HCT116 (cell line): ENCODE results near the gene DYRK2. TPM values are rescaled to one million over a fixed set of nuclear protein-coding genes. Genes with fewer than 3 reads are reported as not detected.

Source experiments
- ATAC-seq: fragments of 200-7000 bp; cut with Tn5 transposase; 2 replicates; pipeline ENCODE4 v1.9.1; 2020; ENCODE audit warnings: mild to moderate bottlenecking, moderate library complexity
- BruUV-seq: library from RNA; stranded (reverse); fragments of 400-500 nt; replicated peaks from 2 replicates; lab custom pipeline; 2021; lab: Mats Ljungman, UMichigan
- CTCF ChIA-PET: fragments of 300-600 bp; sonication (Branson Sonifier 250); formaldehyde crosslinking; loops from one replicate; lab custom pipeline; 2021; ENCODE audit warnings: antibody characterized with exemption; lab: Charles Lee
- POLR2A ChIA-PET: fragments of 300-600, 350-600 bp; sonication (Branson Sonifier 250); formaldehyde crosslinking; loops from one replicate; lab custom pipeline; 2021; ENCODE audit warnings: antibody characterized with exemption; lab: Charles Lee
- RAD21 ChIA-PET, 2 experiments: fragments of 300-600 bp; sonication (Branson Sonifier 250); formaldehyde crosslinking; loops; one replicate each; lab custom pipeline; 2023; ENCODE audit warnings: low total read pairs in 2 of 2; ENCODE audit not compliant: uncharacterized antibody in 2 of 2, unreplicated experiment in 2 of 2, low non-redundant PET in 1 of 2; lab: Charles Lee
- DNase-seq: peaks from one replicate; pipeline ENCODE4 v3.0.0-alpha.2; 2010; ENCODE audit warnings: low read depth, low spot score
- H2AFZ ChIP-seq: fragments of 200-600 bp; shearing (Covaris generic), sonication (generic); 2 replicates; pipeline ENCODE4 v1.6.1; 2017; ENCODE audit warnings: low read depth, mixed run types, mixed read lengths, antibody characterized with exemption, low read length; ENCODE audit not compliant: poor library complexity, severe bottlenecking
- H3K27ac ChIP-seq: 2 replicates; pipeline ENCODE4 v1.5.1; 2012; ENCODE audit warnings: low read depth, low read length
- H3K27me3 ChIP-seq: fragments of 200-600 bp; sonication (generic); 2 replicates; pipeline ENCODE4 v1.6.1; 2016; ENCODE audit warnings: mixed run types, low read length, mixed read lengths; ENCODE audit not compliant: insufficient read depth
- H3K36me3 ChIP-seq, 2 experiments: fragments of 200-500 bp in 1 of 2; fragments of 200-600 bp in 1 of 2; sonication (Bioruptor generic) in 1 of 2; sonication (generic) in 1 of 2; 2 replicates each; pipeline versions ENCODE4 v1.5.1 to v1.6.1; 2014 to 2016; ENCODE audit warnings: low read length in 2 of 2, inconsistent platforms in 1 of 2, mixed read lengths in 1 of 2, mixed run types in 1 of 2; ENCODE audit not compliant: insufficient read depth in 2 of 2, control insufficient read depth in 1 of 2
- H3K4me1 ChIP-seq, 2 experiments: fragments of 200-600 bp in 1 of 2; sonication (generic) in 1 of 2; 2 replicates each; pipeline versions ENCODE4 v1.5.1 to v1.6.1; 2012 to 2017; ENCODE audit warnings: low read length in 2 of 2, inconsistent platforms in 1 of 2, mild to moderate bottlenecking in 1 of 2, mixed read lengths in 1 of 2, mixed run types in 1 of 2, moderate library complexity in 1 of 2; ENCODE audit not compliant: insufficient read depth in 2 of 2, control insufficient read depth in 1 of 2
- H3K4me2 ChIP-seq: fragments of 200-600 bp; sonication (generic); 2 replicates; pipeline ENCODE4 v1.6.1; 2017; ENCODE audit warnings: mixed run types, low read length, mixed read lengths
- H3K4me3 ChIP-seq, 2 experiments: fragments of 200-600 bp in 1 of 2; sonication (generic) in 1 of 2; replicated peaks in 1 of 2; 2 replicates each; pipeline ENCODE4 v1.5.1; 2011 to 2016; ENCODE audit warnings: low read length in 2 of 2, control low read depth in 1 of 2, low read depth in 1 of 2, mild to moderate bottlenecking in 1 of 2, mixed read lengths in 1 of 2, mixed run types in 1 of 2
- H3K79me2 ChIP-seq: fragments of 200-600 bp; sonication (generic); 2 replicates; pipeline ENCODE4 v1.6.1; 2017; ENCODE audit warnings: mild to moderate bottlenecking, mixed run types, low read length, moderate library complexity, mixed read lengths; ENCODE audit not compliant: insufficient read depth
- H3K9ac ChIP-seq: fragments of 200-600 bp; sonication (generic); 2 replicates; pipeline ENCODE4 v1.6.1; 2016; ENCODE audit warnings: low read length, mixed read lengths
- H3K9me2 ChIP-seq: fragments of 200-600 bp; sonication (generic), shearing (Covaris generic); 2 replicates; pipeline ENCODE4 v1.6.1; 2017; ENCODE audit warnings: mixed run types, mild to moderate bottlenecking, moderate library complexity; ENCODE audit not compliant: insufficient read depth
- H3K9me3 ChIP-seq, 2 experiments: fragments of 200-500 bp in 1 of 2; fragments of 200-600 bp in 1 of 2; sonication (Bioruptor generic) in 1 of 2; sonication (generic) in 1 of 2; 2 replicates each; pipeline ENCODE4 v1.6.1; 2014 to 2017; ENCODE audit warnings: low read length in 2 of 2, mixed read lengths in 2 of 2, inconsistent platforms in 1 of 2, low read depth in 1 of 2, mild to moderate bottlenecking in 1 of 2, mixed run types in 1 of 2, moderate library complexity in 1 of 2; ENCODE audit not compliant: control insufficient read depth in 1 of 2, insufficient read depth in 1 of 2
- H4K20me1 ChIP-seq: fragments of 200-600 bp; sonication (generic), shearing (Covaris generic); 2 replicates; pipeline ENCODE4 v1.6.1; 2017; ENCODE audit warnings: mixed run types, mild to moderate bottlenecking, moderate library complexity; ENCODE audit not compliant: insufficient read depth
- CEBPB ChIP-seq: IDR thresholded peaks from 2 replicates; pipeline ENCODE4 v1.6.1; 2012; ENCODE audit warnings: low read depth
- ELF1 ChIP-seq: IDR thresholded peaks from 2 replicates; pipeline ENCODE4 v1.6.1; 2012; ENCODE audit warnings: low read depth, borderline replicate concordance
- EZH2phosphoT487 ChIP-seq: fragments of 200-600 bp; IDR thresholded peaks from 2 replicates; pipeline ENCODE4 v1.6.1; 2018; ENCODE audit warnings: antibody characterized with exemption, borderline replicate concordance
- FOSL1 ChIP-seq: IDR thresholded peaks from 2 replicates; pipeline ENCODE4 v1.6.1; 2012; ENCODE audit warnings: low read depth
- JUND ChIP-seq: IDR thresholded peaks from 2 replicates; pipeline ENCODE4 v1.6.1; 2012
- POLR2A ChIP-seq: IDR thresholded peaks from 2 replicates; pipeline ENCODE4 v1.7.0; 2011; ENCODE audit warnings: borderline replicate concordance; ENCODE audit not compliant: insufficient read depth, insufficient read length; ENCODE audit errors: extremely low read depth
- POLR2AphosphoS5 ChIP-seq: IDR thresholded peaks from 2 replicates; pipeline ENCODE4 v1.6.1; 2011; ENCODE audit warnings: mild to moderate bottlenecking, low read depth, low read length, moderate library complexity
- RAD21 ChIP-seq: IDR thresholded peaks from 2 replicates; pipeline ENCODE4 v1.6.1; 2012; ENCODE audit warnings: low read depth, mild to moderate bottlenecking
- SIN3A ChIP-seq: IDR thresholded peaks from 2 replicates; pipeline ENCODE4 v1.6.1; 2012; ENCODE audit warnings: low read depth
- SRF ChIP-seq: IDR thresholded peaks from 2 replicates; pipeline ENCODE4 v1.6.1; 2012; ENCODE audit warnings: low read depth
- TCF7L2 ChIP-seq: IDR thresholded peaks from 2 replicates; pipeline ENCODE4 v1.7.0; 2011; ENCODE audit warnings: borderline replicate concordance, inconsistent platforms; ENCODE audit not compliant: insufficient read depth, insufficient read length; ENCODE audit errors: extremely low read depth
- YY1 ChIP-seq: IDR thresholded peaks from 2 replicates; pipeline ENCODE4 v1.6.1; 2011; ENCODE audit warnings: low read length, low read depth, moderate library complexity, mild to moderate bottlenecking; ENCODE audit not compliant: insufficient replicate concordance; ENCODE audit errors: extremely low read depth
- ZFX ChIP-seq: fragments of 450-650 bp; IDR thresholded peaks from 2 replicates; pipeline ENCODE4 v1.6.1; 2017
- intact Hi-C: fragments of 100-400 bp; cut with micrococcal nuclease; formaldehyde crosslinking; loops from 2 replicates; pipeline ENCODE4 v1.10.0; 2022
- total RNA-seq: library from RNA; stranded (reverse); gene quantifications from one replicate; pipeline ENCODE4 v1.2.1, GENCODE V29; 2021; ENCODE audit not compliant: unreplicated experiment
- TF ChIP-seq, protein P1 (sequence below): IDR thresholded peaks from 2 replicates; pipeline ENCODE4 v1.6.1; 2012
- TF ChIP-seq, protein P2 (sequence below): IDR thresholded peaks from 2 replicates; pipeline ENCODE4 v1.6.1; 2011; ENCODE audit warnings: mild to moderate bottlenecking, low read length, moderate library complexity; ENCODE audit not compliant: insufficient replicate concordance; ENCODE audit errors: extremely low read depth
- TF ChIP-seq, protein P3 (sequence below): IDR thresholded peaks from 2 replicates; pipeline ENCODE4 v1.6.1; 2012
- TF ChIP-seq, protein P4 (sequence below), 3 experiments: fragments of 200-600 bp in 1 of 3; sonication (generic) in 1 of 3; IDR thresholded peaks in 2 of 3; conservative IDR thresholded peaks in 1 of 3; 2 replicates each; pipeline ENCODE4 v1.5.1; 2012 to 2017; ENCODE audit warnings: low read depth in 2 of 3, low read length in 2 of 3, antibody characterized with exemption in 1 of 3, borderline replicate concordance in 1 of 3, control low read depth in 1 of 3, mild to moderate bottlenecking in 1 of 3, mixed read lengths in 1 of 3, mixed run types in 1 of 3, moderate library complexity in 1 of 3; ENCODE audit not compliant: insufficient read depth in 1 of 3

DYRK2 gene
- total RNA-seq, 1 experiment from 2014 or later, result 28.7 TPM

DNA sequence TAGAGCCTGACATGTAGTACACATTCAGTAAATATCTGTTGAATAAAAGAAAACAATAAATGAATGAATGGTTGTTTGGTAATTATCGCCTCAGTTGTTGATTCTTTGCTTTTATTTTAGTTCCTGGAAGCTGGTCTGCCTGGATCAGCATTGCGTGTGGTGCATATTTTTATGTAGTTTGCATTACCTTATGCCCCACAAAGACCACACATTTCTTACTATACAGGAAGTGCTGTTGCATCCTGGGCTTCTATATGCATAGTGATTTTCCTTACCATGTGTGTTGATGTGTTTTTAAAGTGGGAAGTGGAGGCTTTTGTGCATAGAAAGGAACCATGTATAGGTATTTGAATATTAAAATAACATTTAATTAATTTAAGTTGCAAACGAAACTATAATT is 43.6 kb downstream of the DYRK2 start:
- Histone ChIP-seq H3K9ac (no peak overlapping the region), H3K9me3 (no peaks in the 10 kb centered on the region), H3K9me2 (no peaks in the 10 kb centered on the region), H3K27ac (no peak overlapping the region), H3K36me3 (no peaks in the 10 kb centered on the region), H3K4me1 (no peaks in the 10 kb centered on the region), H4K20me1 (no peaks in the 10 kb centered on the region), H3K4me3 (no peak overlapping the region), H3K27me3 (no peaks in the 10 kb centered on the region), H3K79me2 (no peaks in the 10 kb centered on the region), H3K4me2 (no peak overlapping the region), H2AFZ (no peak overlapping the region)
- ChIA-PET CTCF (no interaction called here), POLR2A (no interaction called here), RAD21 (no interaction called here)
- intact Hi-C loops, result no loop called here
- no peak for TF ChIP-seq FOSL1
- TF ChIP-seq SIN3A, result no peak
- no peak for TF ChIP-seq ZFX
- no peak for TF ChIP-seq JUND
- TF ChIP-seq, protein P1, sequence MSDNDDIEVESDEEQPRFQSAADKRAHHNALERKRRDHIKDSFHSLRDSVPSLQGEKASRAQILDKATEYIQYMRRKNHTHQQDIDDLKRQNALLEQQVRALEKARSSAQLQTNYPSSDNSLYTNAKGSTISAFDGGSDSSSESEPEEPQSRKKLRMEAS, result no peak
- no peak for TF ChIP-seq POLR2A
- no peak for ATAC-seq
- DNase-seq, result no peak
- BruUV-seq, result no TSS peak

DNA sequence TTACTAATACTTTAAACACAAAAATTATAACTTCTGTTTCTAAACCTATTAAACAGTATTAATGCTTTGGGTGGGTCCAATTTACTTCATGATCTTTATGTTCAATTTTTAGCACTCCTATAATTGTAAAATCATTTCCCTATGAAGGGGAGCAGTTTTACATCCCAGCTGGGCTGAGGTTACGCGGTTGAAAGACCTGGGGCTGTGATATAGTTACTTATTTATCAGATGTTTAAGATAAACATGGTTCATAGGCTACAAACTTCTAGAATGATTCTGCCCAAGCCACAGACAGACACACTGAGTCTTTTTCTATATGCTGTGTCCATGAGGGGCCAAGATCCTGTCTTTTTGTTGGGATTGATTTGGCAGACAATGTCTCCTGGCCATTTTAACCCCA is 44.4 kb downstream of the DYRK2 start:
- H4K20me1 ChIP-seq, result no peaks in the 10 kb centered on the region
- H3K4me3 ChIP-seq, result no peak overlapping the region
- H3K27me3 ChIP-seq, result no peaks in the 10 kb centered on the region
- H3K4me2 ChIP-seq, result no peak overlapping the region
- H3K79me2 ChIP-seq, result no peaks in the 10 kb centered on the region
- H2AFZ ChIP-seq, result no peak overlapping the region
- CTCF ChIA-PET, result no interaction called here
- H3K9me2 ChIP-seq, result no peaks in the 10 kb centered on the region
- H3K27ac ChIP-seq, result no peak overlapping the region
- DNase-seq (no peak), ATAC-seq (no peak)
- H3K9ac ChIP-seq, result no peak overlapping the region
- no TSS peak for BruUV-seq
- H3K9me3 ChIP-seq, result no peaks in the 10 kb centered on the region
- no peaks in the 10 kb centered on the region for H3K4me1 ChIP-seq
- intact Hi-C loops, result no loop called here
- no peaks in the 10 kb centered on the region for H3K36me3 ChIP-seq
- POLR2A ChIA-PET, result no interaction called here
- RAD21 ChIA-PET, result no interaction called here
- TF ChIP-seq SRF, result no peak
- TF ChIP-seq POLR2AphosphoS5, result no peak
- no peak for TF ChIP-seq ELF1
- TF ChIP-seq ZFX, result no peak
- TF ChIP-seq, protein P2, sequence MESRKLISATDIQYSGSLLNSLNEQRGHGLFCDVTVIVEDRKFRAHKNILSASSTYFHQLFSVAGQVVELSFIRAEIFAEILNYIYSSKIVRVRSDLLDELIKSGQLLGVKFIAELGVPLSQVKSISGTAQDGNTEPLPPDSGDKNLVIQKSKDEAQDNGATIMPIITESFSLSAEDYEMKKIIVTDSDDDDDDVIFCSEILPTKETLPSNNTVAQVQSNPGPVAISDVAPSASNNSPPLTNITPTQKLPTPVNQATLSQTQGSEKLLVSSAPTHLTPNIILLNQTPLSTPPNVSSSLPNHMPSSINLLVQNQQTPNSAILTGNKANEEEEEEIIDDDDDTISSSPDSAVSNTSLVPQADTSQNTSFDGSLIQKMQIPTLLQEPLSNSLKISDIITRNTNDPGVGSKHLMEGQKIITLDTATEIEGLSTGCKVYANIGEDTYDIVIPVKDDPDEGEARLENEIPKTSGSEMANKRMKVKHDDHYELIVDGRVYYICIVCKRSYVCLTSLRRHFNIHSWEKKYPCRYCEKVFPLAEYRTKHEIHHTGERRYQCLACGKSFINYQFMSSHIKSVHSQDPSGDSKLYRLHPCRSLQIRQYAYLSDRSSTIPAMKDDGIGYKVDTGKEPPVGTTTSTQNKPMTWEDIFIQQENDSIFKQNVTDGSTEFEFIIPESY, result no peak
- no peak for TF ChIP-seq EZH2phosphoT487
- TF ChIP-seq, protein P3, sequence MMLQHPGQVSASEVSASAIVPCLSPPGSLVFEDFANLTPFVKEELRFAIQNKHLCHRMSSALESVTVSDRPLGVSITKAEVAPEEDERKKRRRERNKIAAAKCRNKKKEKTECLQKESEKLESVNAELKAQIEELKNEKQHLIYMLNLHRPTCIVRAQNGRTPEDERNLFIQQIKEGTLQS, result no peak
- no peak for TF ChIP-seq JUND
- TF ChIP-seq FOSL1, result no peak
- TF ChIP-seq, protein P1, result no peak
- TF ChIP-seq SIN3A, result no peak
- TF ChIP-seq TCF7L2, result no peak
- no peak for TF ChIP-seq YY1
- TF ChIP-seq CEBPB, result no peak
- TF ChIP-seq, protein P4, sequence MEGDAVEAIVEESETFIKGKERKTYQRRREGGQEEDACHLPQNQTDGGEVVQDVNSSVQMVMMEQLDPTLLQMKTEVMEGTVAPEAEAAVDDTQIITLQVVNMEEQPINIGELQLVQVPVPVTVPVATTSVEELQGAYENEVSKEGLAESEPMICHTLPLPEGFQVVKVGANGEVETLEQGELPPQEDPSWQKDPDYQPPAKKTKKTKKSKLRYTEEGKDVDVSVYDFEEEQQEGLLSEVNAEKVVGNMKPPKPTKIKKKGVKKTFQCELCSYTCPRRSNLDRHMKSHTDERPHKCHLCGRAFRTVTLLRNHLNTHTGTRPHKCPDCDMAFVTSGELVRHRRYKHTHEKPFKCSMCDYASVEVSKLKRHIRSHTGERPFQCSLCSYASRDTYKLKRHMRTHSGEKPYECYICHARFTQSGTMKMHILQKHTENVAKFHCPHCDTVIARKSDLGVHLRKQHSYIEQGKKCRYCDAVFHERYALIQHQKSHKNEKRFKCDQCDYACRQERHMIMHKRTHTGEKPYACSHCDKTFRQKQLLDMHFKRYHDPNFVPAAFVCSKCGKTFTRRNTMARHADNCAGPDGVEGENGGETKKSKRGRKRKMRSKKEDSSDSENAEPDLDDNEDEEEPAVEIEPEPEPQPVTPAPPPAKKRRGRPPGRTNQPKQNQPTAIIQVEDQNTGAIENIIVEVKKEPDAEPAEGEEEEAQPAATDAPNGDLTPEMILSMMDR (IDR thresholded peaks at IDR 0.05 in 2 of 3, conservative IDR thresholded peaks at IDR 0.05 in 1 of 3; ENCODE audit: borderline replicate concordance in 1 of 3, insufficient read depth in 1 of 3, low read depth in 2 of 3, low read length in 2 of 3), result no peak
- TF ChIP-seq RAD21, result no peak
